ENCODE measurements around the gene TMEM154.
A peak's percentile ranks its signal among the peaks of the same experiment; 100 is the strongest.

Gene TMEM154

GRCh38 chr4:152620915-152621314 lies 58.9 kb downstream of the TMEM154 start:
- DNase-seq: no peak

- DNase-seq: no peak
These were observed 59.6 kb downstream of the TMEM154 start for GRCh38 chr4:152620218-152620617.

- no peak for DNase-seq
These were observed 60.2 kb downstream of the TMEM154 start for GRCh38 chr4:152619556-152619955.

- DNase-seq: no peak
These were observed 60.8 kb downstream of the TMEM154 start for GRCh38 chr4:152618971-152619370.

- DNase-seq: no peak
These were observed 63.0 kb downstream of the TMEM154 start for GRCh38 chr4:152616804-152617203.

GRCh38 chr4:152613841-152614721 lies 65.7 kb downstream of the TMEM154 start:
- DNase-seq: no peak

- no peak for DNase-seq
These were observed 66.4 kb downstream of the TMEM154 start for GRCh38 chr4:152613351-152613750.

- no peak for DNase-seq
These were observed 69.7 kb downstream of the TMEM154 start for GRCh38 chr4:152610131-152610530.

- DNase-seq: no peak
These were observed 70.3 kb downstream of the TMEM154 start for GRCh38 chr4:152609481-152609880.

- DNase-seq: no peak
These were observed 72.6 kb downstream of the TMEM154 start for GRCh38 chr4:152607178-152607577.

- no peak for DNase-seq
These were observed 73.0 kb downstream of the TMEM154 start for GRCh38 chr4:152606753-152607152.

GRCh38 chr4:152605641-152606335 lies 74.0 kb downstream of the TMEM154 start:
- no peak for DNase-seq

GRCh38 chr4:152605031-152605430 lies 74.8 kb downstream of the TMEM154 start:
- no peak for DNase-seq

GRCh38 chr4:152601156-152601555 lies 78.6 kb downstream of the TMEM154 start:
- no peak for DNase-seq

GRCh38 chr4:152599636-152600035 lies 80.2 kb downstream of the TMEM154 start:
- no peak for DNase-seq

GRCh38 chr4:152599095-152599494 lies 80.7 kb downstream of the TMEM154 start:
- DNase-seq: peak; percentile 12

- DNase-seq: no peak
These were observed 81.3 kb downstream of the TMEM154 start for GRCh38 chr4:152598454-152598853.

- peak; percentile 99 for DNase-seq
These were observed 84.5 kb downstream of the TMEM154 start for GRCh38 chr4:152594978-152595925.

- DNase-seq: no peak
These were observed 85.7 kb downstream of the TMEM154 start for GRCh38 chr4:152594057-152594456.

- DNase-seq: no peak
These were observed 87.9 kb downstream of the TMEM154 start for GRCh38 chr4:152591876-152592275.

- DNase-seq: peak; percentile 30
These were observed 88.4 kb downstream of the TMEM154 start for GRCh38 chr4:152591396-152591795.

GRCh38 chr4:152590179-152591031 lies 89.4 kb downstream of the TMEM154 start:
- peak; percentile 16 for DNase-seq

Measured in NCI-H526 treated with DMSO at 0.1 percent for 48 hours (cell line).